NCI-H1930 (cell line): ENCODE data around the gene ITGB3.
"Not testable (repeated sequence)": the region's sequence is repeated elsewhere in the genome, so short reads cannot be mapped to it uniquely, and the experiment has no call there.

Source experiments
- DNase-seq, 2 experiments: peaks; one replicate each; lab custom pipeline; 2025; lab: John Stamatoyannopoulos, UW

ITGB3 gene

GRCh38 chr17:47223007-47223406 is 30.6 kb upstream of the ITGB3 start:
- no peak for DNase-seq

- no peak for DNase-seq
Measured at GRCh38 chr17:47223460-47223859, 30.2 kb upstream of the ITGB3 start.

DNA sequence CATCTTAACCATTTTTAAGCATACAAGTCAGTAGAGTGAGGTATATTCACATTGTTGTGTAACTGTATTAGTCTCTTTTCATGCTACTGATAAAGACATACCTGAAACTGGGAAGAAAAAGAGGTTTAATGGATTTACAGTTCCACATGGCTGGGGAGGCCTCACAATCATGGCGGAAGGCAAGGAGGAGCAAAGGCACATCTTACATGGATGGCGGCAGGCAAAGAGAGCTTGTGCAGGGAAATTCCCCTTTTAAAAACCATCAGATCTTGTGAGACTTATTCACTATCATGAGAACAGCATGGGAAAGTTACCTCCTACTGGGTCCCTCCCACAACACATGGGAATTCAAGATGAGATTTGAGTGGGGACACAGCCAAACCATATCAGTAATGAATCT is 29.6 kb upstream of the ITGB3 start:
- DNase-seq, result not testable (repeated sequence)

DNA sequence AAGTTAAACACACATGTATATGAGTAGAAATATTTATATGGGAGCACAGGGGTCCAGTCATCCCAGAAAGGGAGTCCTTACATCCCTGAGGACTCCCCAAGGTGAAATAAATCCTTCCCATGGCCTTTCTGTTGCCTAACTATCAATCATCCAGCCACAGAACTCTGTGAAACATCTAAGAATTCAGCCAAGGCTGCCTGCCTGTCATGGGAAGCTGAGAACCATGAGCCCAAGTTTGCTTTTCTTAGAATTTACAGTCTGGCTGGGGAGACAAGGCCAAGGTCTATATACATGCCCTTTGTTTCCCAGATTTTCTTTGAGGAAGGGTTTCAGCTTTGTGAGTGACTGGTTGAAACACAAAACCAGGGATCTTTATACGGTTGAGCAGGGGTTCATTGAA is 28.7 kb upstream of the ITGB3 start:
- DNase-seq, result no peak

DNA sequence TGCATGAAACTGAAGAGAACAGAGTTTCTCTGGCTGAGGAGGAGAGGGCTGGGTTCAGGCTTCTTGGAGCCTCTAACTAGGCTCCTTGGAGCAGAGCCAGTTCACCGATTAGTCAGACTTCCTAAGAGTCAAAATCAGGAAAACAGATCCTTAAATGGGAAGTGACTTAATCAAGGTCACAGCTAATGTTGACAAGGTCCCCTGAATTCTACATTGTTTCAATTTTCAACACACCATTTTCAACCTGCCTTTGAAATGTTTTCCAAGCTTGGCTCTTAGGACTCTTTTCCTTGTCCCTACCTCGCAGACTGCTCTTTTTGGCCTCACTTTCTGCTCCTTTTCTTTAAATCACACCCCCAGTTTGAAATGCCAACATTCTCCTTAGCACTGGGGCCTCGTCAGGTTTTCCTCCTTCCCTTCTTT is 28.2 kb upstream of the ITGB3 start:
- no peak for DNase-seq

DNA sequence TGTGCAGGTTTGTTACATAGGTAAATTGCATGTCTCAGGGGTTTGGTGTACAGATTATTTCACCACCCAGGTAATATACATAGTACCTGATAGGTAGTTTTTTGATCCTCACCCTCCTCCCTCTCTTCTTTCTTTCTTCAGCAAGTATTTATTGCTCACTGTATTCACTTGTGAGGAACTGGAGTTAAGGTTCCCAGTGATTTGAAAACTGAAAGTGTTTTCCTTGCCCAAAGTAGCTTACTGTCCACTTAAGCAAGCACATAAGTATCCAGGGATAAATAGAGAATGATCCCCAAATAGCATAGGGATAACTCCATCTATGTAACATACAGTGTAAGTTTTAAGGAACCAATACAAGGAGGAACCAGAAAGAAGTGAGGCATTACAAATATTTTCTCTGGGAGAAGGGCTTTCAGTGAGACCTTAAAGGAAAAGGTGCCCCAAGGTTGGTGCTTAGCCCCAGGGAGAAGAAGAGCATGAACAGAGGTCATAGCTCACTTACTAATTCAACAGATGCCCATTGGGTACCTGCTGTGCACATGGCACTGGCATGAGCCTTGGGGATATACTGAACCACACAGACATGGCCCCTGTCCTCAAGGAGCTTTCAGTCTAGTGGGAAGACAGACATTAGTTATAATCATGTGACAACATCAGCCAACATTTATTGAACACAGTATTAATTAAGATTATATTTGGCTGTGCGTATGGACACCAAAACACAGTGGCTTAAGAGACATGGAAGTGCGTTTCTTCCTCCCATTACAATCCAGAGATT is 27.5 kb upstream of the ITGB3 start:
- no peak for DNase-seq

DNA sequence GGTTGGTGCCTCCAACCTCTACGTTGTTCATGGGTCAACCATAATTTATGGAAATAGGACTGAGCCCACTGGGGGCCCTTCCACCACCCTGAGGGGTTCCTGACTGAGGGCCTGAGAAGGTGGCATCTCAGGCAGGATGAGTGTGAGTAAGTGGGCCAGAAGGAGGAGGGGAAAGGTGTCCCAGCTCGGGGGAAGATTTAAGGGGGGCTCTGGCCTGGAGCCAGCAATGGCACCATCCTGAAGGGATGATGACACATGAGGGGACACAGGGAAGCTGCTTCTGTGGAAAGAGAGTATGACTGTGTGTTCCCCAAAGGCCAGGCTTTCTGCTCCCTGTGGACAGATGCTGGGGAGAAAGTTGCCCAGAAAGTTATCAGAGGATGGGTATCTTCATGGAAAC is 25.8 kb upstream of the ITGB3 start:
- no peak for DNase-seq

GRCh38 chr17:47229535-47230443 is 23.8 kb upstream of the ITGB3 start:
- peak; percentile 59 to 60 for DNase-seq

GRCh38 chr17:47230864-47231263 is 22.8 kb upstream of the ITGB3 start:
- DNase-seq, result no peak

- no peak for DNase-seq
Measured at GRCh38 chr17:47231334-47231733, 22.3 kb upstream of the ITGB3 start.

DNA sequence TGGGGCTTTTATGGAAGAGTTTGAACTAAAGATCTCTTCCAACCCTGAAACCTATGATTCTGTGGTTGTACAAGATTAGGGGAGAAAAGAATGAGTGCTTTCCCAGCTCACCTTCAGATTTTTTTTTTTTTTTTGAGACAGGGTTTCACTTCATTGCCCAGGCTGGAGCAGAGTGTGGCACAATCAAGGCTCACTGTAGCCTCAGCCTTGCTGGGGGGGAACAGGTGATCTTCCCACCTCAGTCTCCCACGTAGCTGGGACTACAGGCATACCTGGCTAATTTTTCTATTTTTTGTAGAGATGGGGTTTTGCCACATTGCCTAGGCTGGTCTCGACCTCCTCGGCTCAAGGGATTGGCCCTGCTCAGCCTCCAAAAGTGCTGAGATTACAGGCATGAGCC is 21.8 kb upstream of the ITGB3 start:
- DNase-seq, result no peak

GRCh38 chr17:47232465-47232864 is 21.2 kb upstream of the ITGB3 start:
- DNase-seq, result no peak

- no peak for DNase-seq
Measured at GRCh38 chr17:47235506-47235905, 18.1 kb upstream of the ITGB3 start.

DNA sequence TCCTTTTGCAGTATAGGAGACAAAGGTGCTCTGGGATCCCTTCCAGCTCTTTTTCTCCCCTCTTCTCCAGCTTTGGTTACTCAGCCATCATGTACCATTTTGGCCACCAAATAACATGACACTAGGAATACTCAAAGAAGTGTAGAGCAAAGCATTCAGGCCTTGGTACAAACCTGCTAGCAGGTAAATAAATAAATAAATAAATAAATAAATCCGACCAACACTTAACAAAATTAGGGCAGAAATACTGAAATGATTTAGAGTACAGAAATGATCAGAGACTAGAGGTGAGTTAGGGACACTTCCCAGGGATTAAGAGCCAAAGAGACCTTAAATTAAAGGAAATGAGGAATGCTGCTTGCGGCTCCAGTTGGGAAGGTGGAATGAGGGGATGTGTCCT is 17.7 kb upstream of the ITGB3 start:
- no peak for DNase-seq

DNA sequence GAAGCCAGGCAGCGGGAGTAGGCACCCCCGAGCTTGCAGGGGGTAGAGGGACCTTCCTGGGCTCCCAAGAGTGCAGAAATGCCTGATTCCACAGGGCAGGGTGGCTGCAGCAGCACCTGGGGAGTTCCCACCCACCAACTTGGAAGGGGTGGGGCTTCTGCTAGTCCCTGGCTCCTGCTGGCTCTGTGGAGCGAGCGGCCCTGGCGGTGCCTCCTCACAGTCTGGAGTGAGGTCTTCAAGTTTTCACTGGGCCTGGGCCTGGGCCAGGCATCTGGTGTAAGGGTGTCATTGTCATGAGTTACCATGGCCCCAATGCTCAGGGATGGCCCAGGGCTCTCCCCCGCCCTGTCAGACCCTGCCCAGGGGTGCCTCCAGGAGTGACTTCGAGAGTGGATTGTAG is 15.8 kb upstream of the ITGB3 start:
- DNase-seq, result no peak

DNA sequence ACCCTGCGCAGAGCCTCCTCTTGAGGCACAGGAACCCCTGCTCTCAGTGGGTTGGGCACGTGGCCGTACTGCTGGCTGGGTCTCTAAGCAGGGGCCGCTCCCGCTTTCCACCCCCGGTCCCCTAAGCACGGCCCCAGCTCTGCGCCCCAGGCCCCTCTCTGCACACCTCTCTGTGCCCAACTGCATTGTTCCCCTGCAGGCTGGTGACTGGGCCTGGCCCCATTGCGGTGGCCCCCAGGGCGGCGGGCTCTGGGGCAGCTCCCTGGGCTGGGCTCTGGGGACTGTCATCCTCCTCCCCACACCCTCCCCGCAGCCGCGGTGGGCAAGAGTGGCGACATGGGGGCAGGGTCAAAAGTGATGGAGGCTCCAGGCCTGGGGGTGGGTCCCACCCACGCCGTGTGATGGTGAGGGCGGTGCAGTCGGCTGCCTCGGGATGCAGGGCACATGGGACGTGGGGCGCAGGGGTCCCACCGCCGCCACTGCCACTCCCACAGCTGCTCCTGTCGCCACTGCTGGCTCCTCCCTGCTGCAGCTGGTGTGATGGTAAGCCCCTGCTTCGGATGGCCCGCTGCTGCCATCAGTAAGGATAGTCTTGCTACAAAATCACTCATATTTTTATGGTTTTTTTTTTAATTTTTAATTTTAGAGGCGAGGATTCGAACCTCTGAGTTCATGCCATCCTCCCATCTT is 15.2 kb upstream of the ITGB3 start:
- DNase-seq, result no peak

GRCh38 chr17:47239619-47239966 is 14.0 kb upstream of the ITGB3 start:
- no peak for DNase-seq

- DNase-seq, result no peak
Measured at GRCh38 chr17:47239967-47240651, 13.5 kb upstream of the ITGB3 start.

DNA sequence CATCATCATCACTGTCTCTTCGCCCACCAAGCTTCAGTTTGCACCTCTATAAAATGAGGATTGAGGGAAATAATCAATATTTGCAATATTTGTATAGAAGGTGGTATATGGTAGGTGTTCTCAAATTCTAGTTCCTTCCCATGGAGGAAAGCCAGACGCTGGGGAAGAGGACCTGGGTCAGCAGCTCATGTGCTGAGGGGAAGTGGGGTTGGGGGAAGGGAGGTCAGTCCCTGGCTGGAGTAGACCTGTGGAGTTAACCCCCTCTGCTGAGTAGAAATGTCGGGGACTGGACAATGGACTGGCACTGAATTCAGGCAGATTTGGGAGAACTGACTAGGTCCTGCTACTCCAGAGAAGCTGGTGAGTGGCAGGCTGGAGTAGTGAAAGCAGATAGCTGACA is 12.8 kb upstream of the ITGB3 start:
- no peak for DNase-seq

GRCh38 chr17:47242648-47243047 is 11.0 kb upstream of the ITGB3 start:
- no peak for DNase-seq

DNA sequence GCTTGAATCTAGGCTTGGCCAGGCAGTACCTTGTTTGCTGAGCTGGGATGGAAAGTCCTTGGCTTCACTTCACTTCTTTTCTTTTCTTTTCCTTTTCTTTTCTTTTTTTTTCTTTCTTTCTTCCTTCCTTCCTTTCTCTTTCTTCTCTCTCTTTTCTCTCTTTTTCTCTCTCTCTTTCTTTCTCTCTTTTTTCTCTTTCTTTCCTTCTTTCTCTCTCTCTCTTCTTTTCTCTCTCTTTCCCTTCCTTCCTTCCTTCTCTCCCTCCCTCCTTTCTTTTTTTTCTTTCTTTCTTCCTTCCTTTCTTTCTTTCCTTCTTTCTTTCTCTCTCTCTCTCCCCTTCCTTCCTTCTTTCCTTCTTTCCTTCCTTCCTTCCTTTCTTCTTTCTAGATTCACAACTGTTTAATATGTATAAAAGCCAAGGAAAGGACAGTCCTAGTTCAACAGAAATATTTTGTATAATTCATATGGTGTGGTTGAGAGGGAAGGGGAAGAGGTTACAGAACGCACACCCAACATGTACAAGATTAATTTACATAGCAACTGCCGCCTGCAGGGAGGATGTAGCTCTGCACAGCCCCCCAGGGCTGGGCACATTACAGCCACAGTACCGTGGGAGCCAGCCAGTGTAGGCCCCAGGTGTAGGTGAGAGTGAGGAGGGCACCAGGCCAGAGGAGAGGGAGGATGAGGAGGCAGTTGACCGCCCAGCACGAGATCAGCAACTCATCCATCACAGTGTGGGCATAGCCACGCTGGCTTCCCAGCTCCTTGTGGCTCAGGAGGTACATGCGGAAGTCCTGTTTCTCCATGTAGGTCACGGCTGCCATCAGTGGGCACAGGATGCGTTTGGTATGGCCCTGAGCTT is 9.7 kb upstream of the ITGB3 start:
- DNase-seq, result no peak
